Endothelial cell of umbilical vein (primary cell): ENCODE results near the gene CAV1. TPM values are rescaled to one million over a fixed set of nuclear protein-coding genes. Genes with fewer than 3 reads are reported as not detected.

Experiments
- BruUV-seq: library from RNA; stranded (reverse); fragments of 400-500 nt; replicated peaks from 2 replicates; lab custom pipeline; 2021; lab: Mats Ljungman, UMichigan
- CTCF ChIA-PET: fragments of 300-600, 350-600 bp; sonication (Branson Sonifier 250); formaldehyde crosslinking; loops from one replicate; lab custom pipeline; 2021; ENCODE audit warnings: antibody characterized with exemption, inconsistent platforms; lab: Charles Lee
- POLR2A ChIA-PET: fragments of 300-600, 350-600 bp; sonication (Branson Sonifier 250); formaldehyde crosslinking; loops from one replicate; lab custom pipeline; 2021; ENCODE audit warnings: antibody characterized with exemption, inconsistent platforms; lab: Charles Lee
- DNase-seq: peaks from one replicate; pipeline ENCODE4 v3.0.0-alpha.2; 2011; ENCODE audit warnings: low read depth, low spot score
- FAIRE-seq: peaks from 2 replicates; lab custom pipeline; 2011; peaks lifted over from hg19 to GRCh38; lab: Jason Lieb, UNC
- H2AFZ ChIP-seq: 2 replicates; pipeline ENCODE4 v1.6.0; 2012; ENCODE audit warnings: low read depth, low read length, control low read depth, inconsistent platforms
- H3K27ac ChIP-seq: 2 replicates; pipeline ENCODE4 v1.5.1; 2011; ENCODE audit warnings: low read depth, mild to moderate bottlenecking, control low read depth, low read length, moderate library complexity; ENCODE audit not compliant: insufficient read depth
- H3K27me3 ChIP-seq, 2 experiments: 2 replicates each; pipeline versions ENCODE4 v1.6.0 to v1.6.1; 2011; ENCODE audit warnings: low read length in 2 of 2, mixed read lengths in 1 of 2; ENCODE audit not compliant: control insufficient read depth in 2 of 2, insufficient read depth in 2 of 2
- H3K36me3 ChIP-seq, 2 experiments: 2 replicates in 1 of 2; 3 replicates in 1 of 2; pipeline ENCODE4 v1.5.1; 2011; ENCODE audit warnings: low read length in 2 of 2, mild to moderate bottlenecking in 1 of 2, moderate library complexity in 1 of 2; ENCODE audit not compliant: control insufficient read depth in 2 of 2, insufficient read depth in 2 of 2; ENCODE audit errors: extremely low read depth in 1 of 2
- H3K4me1 ChIP-seq: 3 replicates; pipeline ENCODE4 v1.5.1; 2011; ENCODE audit warnings: mild to moderate bottlenecking, low read length; ENCODE audit not compliant: control insufficient read depth, insufficient read depth; ENCODE audit errors: extremely low read depth
- H3K4me2 ChIP-seq: 2 replicates; pipeline ENCODE4 v1.6.1; 2011; ENCODE audit warnings: low read length, control low read depth, mixed read lengths; ENCODE audit not compliant: insufficient read depth
- H3K4me3 ChIP-seq, 3 experiments: fragments of 200-600 bp in 1 of 3; sonication (generic), shearing (Covaris generic) in 1 of 3; replicated peaks in 1 of 3; 2 replicates each; pipeline ENCODE4 v1.5.1; 2011 to 2016; ENCODE audit warnings: control low read depth in 3 of 3, low read length in 3 of 3, mild to moderate bottlenecking in 2 of 3, inconsistent platforms in 1 of 3, low read depth in 1 of 3, moderate library complexity in 1 of 3; ENCODE audit not compliant: insufficient read depth in 1 of 3
- H3K79me2 ChIP-seq: 2 replicates; pipeline ENCODE4 v1.6.0; 2012; ENCODE audit warnings: low read length, inconsistent platforms; ENCODE audit not compliant: control insufficient read depth, insufficient read depth
- H3K9ac ChIP-seq: replicated peaks from 2 replicates; pipeline ENCODE3; 2011; ENCODE audit warnings: low read length, control low read depth; ENCODE audit not compliant: insufficient read depth; ENCODE audit errors: extremely low read depth
- H3K9me1 ChIP-seq: replicated peaks from 3 replicates; pipeline ENCODE4 v1.6.0; 2011; ENCODE audit warnings: mild to moderate bottlenecking, low read length; ENCODE audit not compliant: control insufficient read depth, insufficient read depth; ENCODE audit errors: extremely low read depth
- H3K9me3 ChIP-seq: replicated peaks from 2 replicates; pipeline ENCODE4 v1.5.1; 2012; ENCODE audit warnings: low read length, inconsistent platforms; ENCODE audit not compliant: control insufficient read depth, insufficient read depth
- H4K20me1 ChIP-seq: replicated peaks from 2 replicates; pipeline ENCODE3; 2011; ENCODE audit warnings: mild to moderate bottlenecking, low read length; ENCODE audit not compliant: control insufficient read depth, insufficient read depth; ENCODE audit errors: extremely low read depth
- CTCF ChIP-seq, 2 donors: IDR thresholded peaks; 1 replicate in 1 of 2; 2 replicates in 1 of 2; pipeline ENCODE4 v1.5.1; 2011; ENCODE audit warnings: low read length in 2 of 2, mild to moderate bottlenecking in 2 of 2, moderate library complexity in 2 of 2, control low read depth in 1 of 2, inconsistent platforms in 1 of 2, low read depth in 1 of 2; ENCODE audit not compliant: insufficient read depth in 1 of 2; ENCODE audit errors: extremely low read depth in 1 of 2
- EZH2 ChIP-seq: IDR thresholded peaks from 2 replicates; pipeline ENCODE4 v1.6.1; 2012; ENCODE audit warnings: borderline replicate concordance, low read depth, mild to moderate bottlenecking, moderate library complexity, low read length, inconsistent platforms; ENCODE audit not compliant: severe bottlenecking
- FOS ChIP-seq: IDR thresholded peaks from 2 replicates; pipeline ENCODE4 v1.6.1; 2011; ENCODE audit warnings: mild to moderate bottlenecking, low read length, moderate library complexity, borderline replicate concordance; ENCODE audit not compliant: insufficient read depth
- GATA2 ChIP-seq: IDR thresholded peaks from 2 replicates; pipeline ENCODE4 v1.7.0; 2011; ENCODE audit warnings: low read depth, mild to moderate bottlenecking, moderate library complexity, mixed read lengths, low read length; ENCODE audit not compliant: insufficient read length, insufficient read depth
- JUN ChIP-seq: IDR thresholded peaks from 2 replicates; pipeline ENCODE4 v1.6.1; 2011; ENCODE audit warnings: borderline replicate concordance, low read depth; ENCODE audit not compliant: insufficient read length, insufficient read depth
- MAX ChIP-seq: IDR thresholded peaks from 2 replicates; pipeline ENCODE4 v1.6.1; 2011; ENCODE audit not compliant: insufficient read depth, insufficient read length
- MYC ChIP-seq: IDR thresholded peaks from one replicate; pipeline ENCODE4 v1.6.1; 2011; ENCODE audit warnings: mild to moderate bottlenecking, low read depth, low read length
- POLR2A ChIP-seq: IDR thresholded peaks from 2 replicates; pipeline ENCODE4 v1.6.1; 2012; ENCODE audit warnings: low read depth, mild to moderate bottlenecking, control low read depth, low read length
- POLR2AphosphoS5 ChIP-seq: IDR thresholded peaks from 2 replicates; pipeline ENCODE4 v1.6.1; 2012; ENCODE audit warnings: low read depth, mild to moderate bottlenecking, control low read depth, low read length, moderate library complexity; ENCODE audit not compliant: insufficient read depth
- dilution Hi-C: fragments of 300-500 bp; cut with MboI; formaldehyde crosslinking; loops from one replicate; pipeline ENCODE4 v1.15.0; 2019; ENCODE audit warnings: low sequenced_read_pairs; ENCODE audit not compliant: extremely low pct_ligation_motif_present
- intact Hi-C: fragments of 100-400 bp; cut with micrococcal nuclease; formaldehyde crosslinking; loops from one replicate; pipeline ENCODE4 v1.10.0; 2022
- polyA plus RNA-seq, 4 experiments: library from polyadenylated mRNA; depleted of rRNA in 3 of 4; stranded (reverse) in 3 of 4; unstranded in 1 of 4; fragments of >200 nt; gene quantifications; 2 replicates each; pipeline versions ENCODE4 v1.2.1 to v1.2.3, GENCODE V29; 2011 to 2012; ENCODE audit warnings: missing spikeins in 1 of 4
- total RNA-seq: library from RNA; stranded (reverse); gene quantifications from 2 replicates; pipeline ENCODE4 v1.2.3, GENCODE V29; 2021

Gene CAV1
- total and polyA plus RNA-seq, 2 donors (not counting 3 experiments of a cell fraction or from before 2014, with no cell fraction given) = 1,483 to 3,129 TPM

DNA sequence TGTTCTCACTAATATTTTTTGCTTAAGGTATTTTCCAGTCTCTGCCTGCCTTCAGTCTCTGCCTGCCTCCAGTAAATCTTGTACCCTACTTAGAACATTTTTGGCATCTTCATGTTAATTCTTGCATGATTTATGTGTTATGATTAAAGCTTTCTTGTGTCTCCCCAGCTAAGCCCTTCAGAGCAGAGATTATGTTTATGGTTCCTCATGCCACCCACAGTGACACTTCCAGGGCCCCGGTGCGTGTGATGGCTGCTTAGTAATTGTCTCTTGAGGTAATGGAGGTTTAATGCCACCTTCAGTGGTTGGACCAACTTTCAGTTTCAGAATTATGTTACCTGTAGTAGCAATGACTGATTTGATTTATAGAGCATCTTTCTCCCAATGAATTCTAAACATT lies 76.6 kb downstream of the CAV1 start:
- Histone ChIP-seq H3K27ac (no peak overlapping the region), H3K4me2 (no peak overlapping the region), H3K9me1 (no peaks in the 10 kb centered on the region), H3K4me3 (no peak overlapping the region), H3K9me3 (no peaks in the 10 kb centered on the region), H3K79me2 (no peaks in the 10 kb centered on the region), H4K20me1 (no peaks in the 10 kb centered on the region), H3K27me3 (no peaks in the 10 kb centered on the region), H3K9ac (no peak overlapping the region), H3K36me3 (no peaks in the 10 kb centered on the region), H2AFZ (no peak overlapping the region), H3K4me1 (peaks cover 2% of the 10 kb centered on the region)
- BruUV-seq = no TSS peak
- ChIA-PET POLR2A (no interaction called here), CTCF (interaction anchor here (1.6 to 2.2 kb wide), 3 partner anchors 10 to 421 kb away, joined by 4 to 7 read pairs (median 4); no protein-coding TSS in a partner anchor)
- dilution Hi-C loops = no loop called here
- TF ChIP-seq POLR2AphosphoS5 = no peak
- no peak for TF ChIP-seq MYC
- TF ChIP-seq EZH2 = no peak
- TF ChIP-seq MAX = no peak
- TF ChIP-seq POLR2A = no peak
- TF ChIP-seq FOS = no peak
- TF ChIP-seq GATA2 = no peak
- no peak for TF ChIP-seq JUN
- no peak for TF ChIP-seq CTCF (IDR thresholded peaks at IDR 0.05; ENCODE audit: extremely low read depth in 1 of 2, insufficient read depth in 1 of 2, low read depth in 1 of 2, low read length in 2 of 2)
- intact Hi-C loops = no loop called here
- FAIRE-seq (no peak), DNase-seq (no peak)
